ENCODE data around the gene CCDC15. TPM values are rescaled to one million over a fixed set of nuclear protein-coding genes. Genes with fewer than 3 reads are reported as not detected.
A peak's percentile ranks its signal among the peaks of the same experiment; 100 is the strongest.

CCDC15 gene
- total RNA-seq, 1 donor from 2014 or later: 1.8 TPM

DNA sequence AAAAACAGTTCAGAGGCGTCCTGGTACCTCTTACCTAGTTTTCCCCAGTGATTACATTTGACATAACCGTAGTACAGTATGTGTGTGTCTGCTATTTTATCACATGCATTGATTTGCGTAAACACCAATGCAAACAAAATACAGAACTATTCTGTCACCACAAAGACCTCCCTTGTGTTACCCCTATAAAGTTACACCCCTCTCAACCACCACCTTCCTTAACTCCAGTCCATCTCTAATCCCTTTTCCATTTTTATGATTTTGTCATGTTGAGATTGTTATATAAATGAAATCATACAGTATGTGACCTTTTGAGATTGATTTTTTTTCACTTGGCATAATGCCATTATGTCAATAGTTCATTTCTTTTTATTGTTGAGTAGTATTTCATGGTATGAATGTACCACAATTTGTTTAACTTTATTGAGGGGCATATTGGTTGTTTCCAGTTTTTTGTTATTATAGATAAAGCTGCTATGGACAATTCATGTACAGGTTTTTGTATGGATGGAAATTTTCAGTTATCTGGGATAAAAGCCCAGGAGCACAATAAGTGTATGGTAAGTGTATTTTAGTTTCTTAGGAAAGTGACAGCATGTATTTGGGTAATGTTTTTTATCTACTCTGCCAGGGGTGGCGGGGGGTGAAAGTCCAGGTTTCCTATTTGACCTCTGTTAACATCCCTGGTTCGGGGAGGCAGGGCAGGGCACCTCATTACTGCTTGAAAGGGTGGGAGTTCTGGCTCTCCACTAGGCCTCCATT, 103.1 kb downstream of the CCDC15 start:
- Mint-ChIP-seq H3K36me3 (ENCODE audit: unreplicated experiment) (no peaks in the 10 kb centered on the region), H3K4me1 (ENCODE audit: unreplicated experiment) (peaks cover 4% of the 10 kb centered on the region), H3K4me3 (ENCODE audit: unreplicated experiment) (no peak overlapping the region), H3K27me3 (ENCODE audit: unreplicated experiment) (no peaks in the 10 kb centered on the region), H3K27ac (ENCODE audit: unreplicated experiment) (no peak overlapping the region), H3K9me3 (ENCODE audit: unreplicated experiment) (no peaks in the 10 kb centered on the region)
- no peak for DNase-seq (ENCODE audit: extremely low spot score, unreplicated experiment)
- TF ChIP-seq, protein P1, sequence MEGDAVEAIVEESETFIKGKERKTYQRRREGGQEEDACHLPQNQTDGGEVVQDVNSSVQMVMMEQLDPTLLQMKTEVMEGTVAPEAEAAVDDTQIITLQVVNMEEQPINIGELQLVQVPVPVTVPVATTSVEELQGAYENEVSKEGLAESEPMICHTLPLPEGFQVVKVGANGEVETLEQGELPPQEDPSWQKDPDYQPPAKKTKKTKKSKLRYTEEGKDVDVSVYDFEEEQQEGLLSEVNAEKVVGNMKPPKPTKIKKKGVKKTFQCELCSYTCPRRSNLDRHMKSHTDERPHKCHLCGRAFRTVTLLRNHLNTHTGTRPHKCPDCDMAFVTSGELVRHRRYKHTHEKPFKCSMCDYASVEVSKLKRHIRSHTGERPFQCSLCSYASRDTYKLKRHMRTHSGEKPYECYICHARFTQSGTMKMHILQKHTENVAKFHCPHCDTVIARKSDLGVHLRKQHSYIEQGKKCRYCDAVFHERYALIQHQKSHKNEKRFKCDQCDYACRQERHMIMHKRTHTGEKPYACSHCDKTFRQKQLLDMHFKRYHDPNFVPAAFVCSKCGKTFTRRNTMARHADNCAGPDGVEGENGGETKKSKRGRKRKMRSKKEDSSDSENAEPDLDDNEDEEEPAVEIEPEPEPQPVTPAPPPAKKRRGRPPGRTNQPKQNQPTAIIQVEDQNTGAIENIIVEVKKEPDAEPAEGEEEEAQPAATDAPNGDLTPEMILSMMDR (IDR thresholded peaks at IDR 0.05): no peak

- Mint-ChIP-seq H3K4me1 (ENCODE audit: unreplicated experiment) (peaks cover 4% of the 10 kb centered on the region), H3K27me3 (ENCODE audit: unreplicated experiment) (no peaks in the 10 kb centered on the region), H3K27ac (ENCODE audit: unreplicated experiment) (no peak overlapping the region), H3K9me3 (ENCODE audit: unreplicated experiment) (no peaks in the 10 kb centered on the region), H3K36me3 (ENCODE audit: unreplicated experiment) (no peaks in the 10 kb centered on the region), H3K4me3 (ENCODE audit: unreplicated experiment) (no peak overlapping the region)
- DNase-seq (ENCODE audit: extremely low spot score, unreplicated experiment): no peak
- TF ChIP-seq, protein P1 (IDR thresholded peaks at IDR 0.05): no peak
Measured at GRCh38 chr11:125057693-125058016, 103.7 kb downstream of the CCDC15 start.

- Mint-ChIP-seq H3K9me3 (ENCODE audit: unreplicated experiment) (no peaks in the 10 kb centered on the region), H3K27me3 (ENCODE audit: unreplicated experiment) (peaks cover 8% of the 10 kb centered on the region), H3K36me3 (ENCODE audit: unreplicated experiment) (no peaks in the 10 kb centered on the region), H3K27ac (ENCODE audit: unreplicated experiment) (no peak overlapping the region), H3K4me3 (ENCODE audit: unreplicated experiment) (no peak overlapping the region), H3K4me1 (ENCODE audit: unreplicated experiment) (peaks cover 9% of the 10 kb centered on the region)
- DNase-seq (ENCODE audit: extremely low spot score, unreplicated experiment): no peak
- TF ChIP-seq, protein P1 (IDR thresholded peaks at IDR 0.05): no peak
Measured at GRCh38 chr11:125061281-125061680, 107.3 kb downstream of the CCDC15 start.

DNA sequence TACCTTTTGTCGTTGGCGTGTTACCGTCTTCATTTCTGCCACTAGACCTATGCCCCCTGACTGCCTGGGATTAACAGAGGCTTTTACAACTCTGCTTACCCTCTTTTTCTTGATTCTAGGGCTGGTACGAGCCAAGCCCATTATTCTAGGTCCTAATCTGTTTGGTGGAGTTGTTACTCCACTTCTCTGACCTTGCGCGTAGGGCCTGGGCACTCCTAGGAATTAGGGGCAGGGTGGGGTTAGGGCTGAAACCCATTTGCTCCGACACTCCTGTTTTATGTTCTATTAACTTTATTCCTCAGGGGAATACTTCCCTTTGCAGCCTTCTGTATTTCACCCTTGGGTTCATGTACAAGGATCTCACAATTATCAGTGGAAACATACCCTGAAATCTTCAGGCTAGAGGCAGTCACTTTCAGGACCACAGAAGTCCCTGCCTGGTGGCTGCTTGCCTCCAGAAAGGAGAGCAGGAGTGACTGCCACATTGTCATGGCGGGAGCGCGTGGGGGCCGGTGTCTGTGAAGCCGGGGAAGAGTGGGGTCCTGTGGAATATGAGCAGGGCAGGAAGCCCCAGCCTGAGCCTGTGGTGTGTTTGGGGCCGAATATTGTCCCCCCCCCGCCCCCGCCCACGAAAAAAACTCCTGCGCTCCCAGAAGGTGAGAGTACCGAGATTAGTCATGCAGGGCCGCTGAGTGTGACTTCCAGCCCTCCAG, 108.4 kb downstream of the CCDC15 start:
- peaks cover 9% of the 10 kb centered on the region for H3K27me3 Mint-ChIP-seq (ENCODE audit: unreplicated experiment)
- no peaks in the 10 kb centered on the region for H3K36me3 Mint-ChIP-seq (ENCODE audit: unreplicated experiment)
- DNase-seq (ENCODE audit: extremely low spot score, unreplicated experiment): no peak
- H3K9me3 Mint-ChIP-seq (ENCODE audit: unreplicated experiment): no peaks in the 10 kb centered on the region
- H3K27ac Mint-ChIP-seq (ENCODE audit: unreplicated experiment): peak overlapping the region; percentile 72
- H3K4me1 Mint-ChIP-seq (ENCODE audit: unreplicated experiment): peaks cover 5% of the 10 kb centered on the region
- peak overlapping the region; percentile 81 for H3K4me3 Mint-ChIP-seq (ENCODE audit: unreplicated experiment)
- TF ChIP-seq, protein P1 (IDR thresholded peaks at IDR 0.05): no peak

- Mint-ChIP-seq H3K36me3 (ENCODE audit: unreplicated experiment) (no peaks in the 10 kb centered on the region), H3K4me1 (ENCODE audit: unreplicated experiment) (peaks cover 5% of the 10 kb centered on the region), H3K9me3 (ENCODE audit: unreplicated experiment) (no peaks in the 10 kb centered on the region), H3K27ac (ENCODE audit: unreplicated experiment) (peak within 1 kb of the TSS; percentile 72), H3K4me3 (ENCODE audit: unreplicated experiment) (peak within 1 kb of the TSS; percentile 81), H3K27me3 (ENCODE audit: unreplicated experiment) (peaks cover 9% of the 10 kb centered on the region)
- TF ChIP-seq, protein P1 (IDR thresholded peaks at IDR 0.05): peak; percentile 44
- peak; percentile 87 for DNase-seq (ENCODE audit: extremely low spot score, unreplicated experiment)
Measured at GRCh38 chr11:125062931-125063428, 109.0 kb downstream of the CCDC15 start, which contains the start of gene SLC37A2. Gene SLC37A2, plus strand, starts transcription at chr11:125063305. Its CDS starts 63 bp downstream, at chr11:125063368.
